HG02623 (cell line): Measurements from ENCODE around the gene MPPED2.

ENCODE experiments used
- ATAC-seq: cut with Tn5 transposase; IDR thresholded peaks from one replicate; pipeline ENCODE4 v1.9.1; 2021; ENCODE audit warnings: moderate library complexity; ENCODE audit not compliant: unreplicated experiment

Gene MPPED2

GRCh38 chr11:30365793-30366517 is 220.2 kb downstream of the MPPED2 start:
- no peak for ATAC-seq

- ATAC-seq, result no peak
These were observed 221.2 kb downstream of the MPPED2 start for GRCh38 chr11:30364837-30365482.

- no peak for ATAC-seq
These were observed 221.9 kb downstream of the MPPED2 start for GRCh38 chr11:30364139-30364836.

- no peak for ATAC-seq
These were observed 225.4 kb downstream of the MPPED2 start for GRCh38 chr11:30360741-30361140.
